Astrocyte of the spinal cord (primary cell): ENCODE data around the gene C1orf174.
A peak's percentile ranks its signal among the peaks of the same experiment; 100 is the strongest.

Experiments
- DNase-seq: peaks from one replicate; pipeline ENCODE4 v3.0.0; 2011; ENCODE audit warnings: low read depth, low spot score
- H3K4me3 ChIP-seq: 2 replicates; pipeline ENCODE4 v1.5.1; 2011; ENCODE audit warnings: low read depth, mild to moderate bottlenecking, low read length, moderate library complexity
- CTCF ChIP-seq: IDR thresholded peaks from 2 replicates; pipeline ENCODE4 v1.5.1; 2012; ENCODE audit warnings: low read depth, mild to moderate bottlenecking, low read length, inconsistent platforms
- in situ Hi-C: cut with HindIII; loops from 2 replicates; pipeline ENCODE4 v1.10.0; 2017; ENCODE audit warnings: low sequenced_read_pairs

Gene C1orf174

GRCh38 chr1:3874736-3875135 is 25.3 kb downstream of the C1orf174 start:
- DNase-seq = no peak
- no peak overlapping the region for H3K4me3 ChIP-seq
- TF ChIP-seq CTCF = no peak
- in situ Hi-C loops = no loop called here

DNA sequence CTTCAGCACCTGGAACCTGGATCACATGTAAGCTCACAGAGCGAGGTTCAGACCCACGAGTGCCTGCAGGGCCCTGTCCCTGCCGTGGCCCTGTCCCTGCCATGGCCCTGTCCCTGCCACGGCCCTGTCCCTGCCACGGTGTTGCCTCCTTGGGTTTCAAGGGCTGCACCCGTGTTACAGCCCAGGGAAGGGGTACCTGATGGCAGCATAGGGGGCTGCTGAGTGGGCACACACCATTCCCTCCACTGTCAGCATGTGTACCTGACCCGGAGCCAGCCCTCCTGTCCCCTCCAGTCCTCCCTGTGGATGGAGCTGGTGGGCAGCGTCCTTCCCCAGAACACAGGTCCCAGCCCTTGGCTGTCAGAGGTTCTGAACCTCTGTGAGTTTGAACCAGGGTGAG is 27.5 kb downstream of the C1orf174 start:
- TF ChIP-seq CTCF = no peak
- in situ Hi-C loops = no loop called here
- H3K4me3 ChIP-seq = no peak overlapping the region
- DNase-seq = no peak

GRCh38 chr1:3871451-3871805 is 28.6 kb downstream of the C1orf174 start:
- no peak overlapping the region for H3K4me3 ChIP-seq
- TF ChIP-seq CTCF = no peak
- in situ Hi-C loops = no loop called here
- DNase-seq = no peak

GRCh38 chr1:3869751-3870301 is 30.2 kb downstream of the C1orf174 start:
- in situ Hi-C loops = no loop called here
- H3K4me3 ChIP-seq = no peak overlapping the region
- DNase-seq = peak; percentile 39
- no peak for TF ChIP-seq CTCF

- in situ Hi-C loops = no loop called here
- no peak for TF ChIP-seq CTCF
- DNase-seq = no peak
- no peak overlapping the region for H3K4me3 ChIP-seq
These were observed 31.5 kb downstream of the C1orf174 start for GRCh38 chr1:3868464-3869006.

GRCh38 chr1:3865606-3866160 is 34.4 kb downstream of the C1orf174 start:
- DNase-seq = no peak
- no peak overlapping the region for H3K4me3 ChIP-seq
- in situ Hi-C loops = no loop called here
- no peak for TF ChIP-seq CTCF

DNA sequence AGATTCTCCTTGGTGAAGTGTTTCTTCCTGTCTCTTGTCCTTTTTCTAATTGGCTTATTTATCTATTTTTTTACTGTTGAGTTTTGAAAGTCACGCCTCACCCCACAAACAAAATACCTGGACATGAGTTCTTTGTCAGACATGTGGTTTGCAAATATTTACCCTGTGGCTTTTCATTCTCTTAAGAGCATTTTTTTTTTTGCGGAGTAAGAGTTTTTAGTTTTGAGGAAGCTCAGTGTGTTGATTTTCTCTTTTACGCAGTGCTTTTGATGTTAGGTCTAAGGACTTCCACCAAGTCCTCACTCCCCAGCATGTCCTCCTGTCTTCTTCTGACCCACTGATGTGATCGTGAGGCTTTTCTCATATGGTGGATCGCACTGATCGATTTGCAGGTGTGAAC is 35.2 kb downstream of the C1orf174 start:
- in situ Hi-C loops = no loop called here
- no peak overlapping the region for H3K4me3 ChIP-seq
- no peak for DNase-seq
- TF ChIP-seq CTCF = no peak
